Activated CD8-positive, alpha-beta memory T cell treated with anti-CD3 and anti-CD28 coated beads, Interleukin-2, amount 50 U/mL, for 4 hours (primary cell): Measurements from ENCODE around the gene CTBP1.

Experiments
- DNase-seq: peaks from one replicate; pipeline ENCODE4 v3.0.0-alpha.2; 2020

CTBP1 gene

DNA sequence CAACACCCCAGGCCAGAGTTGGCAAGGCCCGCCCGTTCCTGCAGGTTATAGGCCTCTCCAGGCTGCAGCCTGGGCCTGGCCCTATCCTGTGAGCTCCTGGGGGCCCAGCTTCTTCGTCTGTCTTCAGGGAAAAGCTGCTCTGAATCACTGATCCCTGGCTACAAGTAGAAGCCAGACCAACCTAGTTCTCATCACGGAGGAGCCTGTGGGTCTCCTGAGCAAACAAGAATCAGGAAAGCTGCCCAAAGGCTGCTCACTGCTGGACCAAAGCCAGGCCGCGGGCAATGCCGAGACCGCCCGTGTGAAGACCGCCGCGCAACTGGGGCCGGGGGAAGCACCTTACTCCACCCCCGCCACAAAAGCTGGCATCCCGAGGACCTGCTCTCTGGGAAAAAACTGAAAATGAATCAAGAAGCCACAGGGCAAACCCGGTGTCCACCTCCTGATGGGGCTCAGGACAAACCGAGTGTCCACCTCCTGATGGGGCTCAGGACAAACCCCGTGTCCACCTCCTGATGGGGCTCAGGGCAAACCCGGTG, 12.8 kb downstream of the CTBP1 start:
- peak; percentile 9 for DNase-seq

DNA sequence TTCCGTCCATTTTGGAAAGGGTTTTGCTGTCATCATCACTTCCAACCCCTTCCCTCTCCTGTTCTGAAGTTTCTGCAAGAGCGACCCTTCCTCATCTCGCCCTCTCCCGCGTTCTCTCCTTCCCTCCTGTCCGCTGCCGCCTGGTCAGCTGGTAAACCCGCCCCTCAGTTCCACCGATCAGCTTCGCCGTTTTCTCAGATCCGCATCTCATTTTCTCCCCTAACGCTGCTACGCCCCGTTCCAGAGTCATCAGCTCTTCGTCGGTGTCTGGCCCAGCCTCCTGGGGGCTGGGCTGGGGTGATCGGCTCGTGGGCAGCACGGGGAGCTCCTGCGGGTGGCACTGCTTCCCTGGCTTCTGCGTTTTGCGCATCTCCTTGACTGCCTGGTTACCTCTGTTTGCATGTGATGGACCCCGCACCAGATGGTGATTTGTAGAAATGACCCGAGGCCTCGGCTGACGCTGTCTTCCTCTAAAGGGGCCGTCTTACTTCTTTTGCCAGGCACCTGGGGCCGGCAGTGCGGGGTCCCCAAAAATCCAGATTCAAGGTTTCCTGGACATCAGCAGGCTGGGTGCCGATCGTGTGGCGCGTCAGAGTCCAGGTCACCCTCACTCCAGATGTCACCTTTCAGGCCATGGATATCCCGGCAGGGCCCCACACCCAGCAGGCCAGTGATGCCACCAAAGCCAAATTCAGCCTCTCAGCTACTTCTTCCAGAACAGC, 13.4 kb downstream of the CTBP1 start:
- no peak for DNase-seq

DNA sequence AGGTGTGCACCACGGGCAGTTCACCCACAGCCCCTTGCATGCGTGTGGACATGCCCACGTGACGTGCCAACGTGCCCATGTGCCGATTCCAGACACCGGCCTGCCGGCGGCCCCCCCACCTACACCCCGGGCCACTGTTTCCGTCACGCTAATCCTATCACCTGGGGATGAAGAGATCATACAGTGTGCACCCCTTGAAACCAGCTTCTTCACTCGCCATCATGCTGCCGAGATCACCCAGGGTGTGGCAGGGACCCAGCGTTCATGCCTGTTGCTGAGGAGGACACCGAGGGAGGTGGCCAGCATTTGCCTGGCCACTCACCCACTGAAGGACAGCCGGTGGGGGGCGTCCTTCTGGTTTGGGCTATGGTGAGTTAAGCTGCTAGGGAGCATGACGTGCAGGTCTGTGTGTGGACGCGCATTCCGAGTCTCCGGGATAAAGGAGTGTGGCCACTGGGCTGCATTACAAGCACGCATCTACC, 14.1 kb downstream of the CTBP1 start:
- no peak for DNase-seq

DNA sequence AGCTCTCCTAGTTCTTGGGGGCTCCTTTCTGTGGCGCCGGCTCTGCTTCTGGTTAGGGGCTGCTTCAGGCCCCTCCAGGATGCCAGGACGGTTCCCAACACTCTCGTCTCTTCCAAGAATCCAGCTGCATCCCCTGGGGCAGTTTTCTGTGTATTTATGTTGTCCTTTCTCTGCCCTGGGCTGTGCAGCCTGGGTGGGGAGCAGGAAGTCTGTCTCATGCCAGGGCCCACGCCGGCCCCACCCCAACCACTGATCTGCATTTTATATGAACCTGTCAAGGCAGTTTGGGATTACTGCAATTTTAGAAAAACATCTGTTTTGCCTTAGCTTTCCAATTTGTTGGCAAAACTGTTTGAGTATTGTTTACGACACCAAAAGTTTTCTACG, 14.6 kb downstream of the CTBP1 start:
- DNase-seq = no peak

DNA sequence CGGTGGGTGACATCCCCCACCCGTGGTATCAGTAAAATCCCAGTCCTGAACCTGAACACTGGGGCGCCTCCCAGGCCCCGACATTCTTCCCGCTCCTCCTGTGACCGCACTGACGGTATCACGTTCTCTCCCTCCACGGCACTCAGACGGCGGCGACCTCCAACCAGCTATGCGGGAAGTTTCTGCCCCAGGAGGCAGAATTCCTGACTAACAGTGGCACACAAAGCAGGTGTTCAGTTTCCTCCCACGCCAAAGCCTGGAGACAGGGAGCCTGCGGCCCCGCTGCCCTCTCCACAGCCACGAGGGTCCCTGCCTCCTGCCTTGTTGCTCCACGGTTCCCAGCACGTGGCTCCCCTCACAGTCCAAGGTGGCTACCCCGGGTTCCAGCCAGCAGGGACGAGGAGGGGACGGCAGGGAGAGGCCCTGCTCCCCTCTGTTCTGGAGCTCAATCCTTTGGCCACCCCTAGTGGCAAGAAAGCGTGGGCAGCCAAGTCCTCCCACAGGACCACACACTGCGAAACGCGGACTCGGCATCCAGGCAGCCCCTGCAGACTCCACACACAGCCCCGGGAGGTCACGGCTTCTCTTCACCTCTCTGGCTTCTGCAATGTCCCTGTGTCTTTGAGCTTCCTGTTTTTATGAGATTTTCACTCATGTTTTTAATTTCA, 15.2 kb downstream of the CTBP1 start:
- DNase-seq = no peak

DNA sequence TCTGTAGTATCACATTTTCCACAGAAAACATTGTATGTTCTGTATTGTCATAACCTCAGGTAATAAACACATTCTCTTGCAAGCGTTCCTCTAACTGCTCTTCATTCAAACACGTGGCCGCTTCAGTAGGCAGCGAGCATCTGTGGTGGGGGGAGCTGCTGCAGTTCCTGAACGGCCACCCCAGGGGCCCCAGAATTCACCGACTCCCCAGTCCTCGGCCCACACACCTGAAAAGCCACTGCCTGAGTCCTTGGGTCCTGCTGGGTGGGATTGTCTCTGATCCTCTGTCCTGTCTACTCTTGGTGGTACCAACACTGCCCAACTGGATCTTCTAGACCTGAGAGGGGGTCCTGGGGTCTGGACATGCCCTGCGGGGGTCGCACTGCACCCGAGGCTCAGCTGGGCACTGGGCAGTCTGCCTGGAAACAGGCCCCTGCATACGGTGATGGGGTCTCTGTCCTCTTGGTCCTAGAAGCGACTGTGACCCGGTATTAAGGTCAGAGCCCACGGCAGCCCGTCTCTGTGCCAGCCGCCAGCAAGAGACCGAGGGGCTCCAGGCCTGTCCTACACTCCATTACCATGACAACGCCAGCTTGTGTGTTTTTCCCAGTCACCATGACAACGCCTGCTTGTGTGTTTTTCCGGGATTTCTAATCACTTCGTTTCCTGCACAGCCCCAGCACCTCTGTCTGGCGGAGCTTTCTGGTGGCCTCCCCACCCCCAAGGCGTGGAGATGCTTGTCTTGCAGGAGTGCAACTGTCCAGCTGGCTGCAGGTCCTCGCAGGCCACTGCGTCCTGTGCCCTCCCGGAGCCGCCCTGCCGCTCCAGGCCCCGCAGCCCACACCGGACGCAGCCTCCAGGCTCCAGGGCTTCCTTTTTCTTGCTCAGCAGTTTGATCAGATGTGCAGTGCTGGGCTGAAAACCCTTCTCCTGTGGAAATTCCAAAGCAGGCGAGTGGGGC, 16.0 kb downstream of the CTBP1 start:
- no peak for DNase-seq

GRCh38 chr4:1231637-1232360, 17.1 kb downstream of the CTBP1 start:
- DNase-seq = no peak

DNA sequence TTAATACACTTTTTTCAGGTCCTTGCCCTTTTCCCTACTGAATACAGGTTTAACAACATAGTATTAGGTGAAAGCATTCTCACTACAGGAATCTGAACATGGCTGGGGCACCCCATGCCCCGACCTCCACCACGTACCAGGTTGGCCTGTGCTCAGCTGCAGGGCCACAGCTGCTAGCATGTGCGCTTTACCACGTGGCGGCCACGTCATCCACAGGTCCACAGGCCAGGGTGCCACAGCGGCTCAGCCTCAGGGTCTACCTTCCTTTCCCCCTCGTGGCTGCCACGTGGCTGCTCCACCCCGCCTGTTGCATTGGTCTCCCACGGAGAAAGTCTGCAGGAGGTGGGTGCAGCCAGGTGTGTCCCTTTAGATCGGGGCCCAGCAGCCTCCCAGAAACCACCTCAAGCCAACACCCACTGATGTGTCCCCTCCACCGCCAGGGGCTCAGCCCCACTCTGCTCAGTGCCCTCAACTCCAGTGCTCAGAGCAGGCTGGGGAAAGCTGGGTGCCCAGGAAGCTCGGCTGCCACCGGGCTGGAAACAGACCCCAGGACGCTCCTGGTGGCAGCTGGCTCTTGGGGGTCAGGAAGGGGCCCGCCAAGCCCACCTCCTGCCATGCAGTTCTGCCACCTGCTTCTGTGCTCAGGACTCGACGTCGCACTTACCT, 17.8 kb downstream of the CTBP1 start:
- DNase-seq = no peak

GRCh38 chr4:1230316-1230715, 18.6 kb downstream of the CTBP1 start:
- DNase-seq = no peak

GRCh38 chr4:1229117-1229849, 19.6 kb downstream of the CTBP1 start:
- DNase-seq = no peak

GRCh38 chr4:1227816-1228215, 21.1 kb downstream of the CTBP1 start:
- no peak for DNase-seq

DNA sequence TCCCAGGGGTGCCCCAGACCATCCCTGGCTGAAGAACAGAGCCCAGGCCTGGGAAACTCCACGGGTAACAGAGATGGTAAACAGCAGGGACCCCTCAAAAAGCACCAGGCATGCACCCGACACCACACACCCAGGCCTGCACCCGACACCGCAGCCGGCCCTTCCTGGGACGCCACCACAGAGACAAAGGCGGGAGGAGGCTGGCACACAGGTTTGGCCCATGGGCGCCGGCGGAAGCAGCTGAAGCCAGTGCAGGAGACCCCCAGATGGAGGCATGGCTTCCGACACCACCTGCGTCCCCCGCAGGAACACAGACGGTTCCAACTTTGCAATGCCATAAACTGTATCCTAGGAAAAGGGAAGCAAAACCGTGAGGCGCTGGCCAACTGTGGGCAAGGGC, 22.3 kb downstream of the CTBP1 start:
- no peak for DNase-seq

GRCh38 chr4:1226144-1226481, 22.8 kb downstream of the CTBP1 start:
- no peak for DNase-seq

DNA sequence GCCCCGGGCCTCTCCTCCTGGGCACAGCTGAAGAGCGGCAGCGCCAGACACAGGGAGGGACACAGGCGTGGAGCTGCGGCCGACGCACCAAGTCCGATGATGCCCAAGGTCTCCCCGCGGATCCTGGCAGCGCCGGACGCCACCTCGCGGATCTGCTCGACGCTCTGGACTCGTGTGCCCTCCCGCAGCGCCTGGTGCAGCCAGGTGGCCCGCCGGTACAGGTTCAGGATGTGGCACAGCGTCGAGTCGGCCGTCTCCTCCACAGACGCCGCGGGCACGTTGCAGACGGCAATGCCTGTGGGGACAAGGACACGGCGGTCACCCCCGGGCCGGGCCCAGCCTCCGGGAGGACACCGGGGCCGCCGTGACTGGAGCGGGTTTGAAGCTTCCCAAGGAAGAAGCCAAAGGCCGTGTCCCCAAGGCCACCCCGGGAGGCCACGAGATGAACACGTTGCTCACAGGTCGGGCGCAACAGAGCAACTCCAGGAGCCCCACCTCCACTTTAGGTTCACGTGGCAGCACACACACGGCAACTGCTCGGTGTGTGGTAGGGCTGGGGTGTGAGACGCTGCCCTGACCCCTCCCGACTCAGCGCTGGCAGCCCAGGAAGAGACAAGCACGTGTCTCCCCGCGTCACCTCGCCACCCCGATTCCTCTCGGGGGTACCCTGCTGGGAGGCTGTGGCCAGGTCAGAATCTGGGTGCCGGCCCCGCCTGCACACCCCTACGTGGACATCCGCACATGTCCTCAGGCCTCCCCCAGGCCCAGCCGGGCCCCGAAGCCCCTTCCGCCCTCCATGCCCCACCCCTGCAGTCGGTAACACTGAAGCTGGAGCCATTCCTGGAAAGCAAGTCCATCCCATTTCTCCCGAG, 23.4 kb downstream of the CTBP1 start:
- DNase-seq = no peak

DNA sequence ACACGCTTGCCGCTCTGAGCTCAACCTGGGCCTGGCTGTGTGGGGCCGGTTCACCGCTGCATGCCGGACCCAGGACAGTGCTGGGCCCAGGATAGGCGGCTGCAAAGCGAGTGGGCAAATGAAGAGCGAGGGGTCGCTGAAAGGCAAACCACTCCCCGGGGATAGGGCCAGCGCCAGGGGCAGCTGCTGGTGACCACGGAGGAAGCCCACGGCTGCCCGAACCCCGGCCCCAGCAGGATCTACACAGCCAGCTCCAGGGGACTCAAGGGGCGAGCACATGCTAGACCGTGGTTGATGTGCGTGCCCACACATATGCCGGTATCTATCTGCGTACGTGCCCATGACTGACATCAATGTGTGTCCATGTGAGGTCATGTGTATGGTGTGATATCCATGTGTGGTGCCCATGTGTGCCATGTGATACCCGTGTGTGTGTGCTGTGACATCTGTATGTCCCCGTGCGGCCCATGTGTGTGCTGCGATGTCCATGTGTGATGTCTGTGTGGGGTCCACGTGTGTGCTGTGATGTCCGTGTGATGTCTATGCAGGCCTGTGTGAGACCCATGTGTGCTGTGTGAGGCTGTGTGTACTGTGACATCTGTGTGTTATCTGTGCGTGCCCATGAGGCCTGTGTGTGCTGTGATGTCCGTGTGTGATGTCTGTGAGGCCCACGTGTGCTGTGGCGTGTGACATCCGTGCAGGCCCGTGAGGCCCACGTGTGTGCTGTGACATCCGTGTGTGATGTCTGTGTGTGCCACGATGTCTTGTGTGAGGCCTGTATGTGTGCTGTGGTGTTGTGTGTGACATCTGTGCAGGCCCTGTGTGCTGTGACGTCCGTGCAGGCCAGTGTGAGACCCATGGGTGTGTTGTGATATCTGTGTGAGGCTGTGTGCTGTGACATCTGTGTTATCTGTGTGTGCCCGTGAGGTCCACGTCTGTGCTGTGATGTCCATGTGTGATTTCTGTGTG, 24.8 kb downstream of the CTBP1 start:
- no peak for DNase-seq

- DNase-seq = no peak
Measured at GRCh38 chr4:1222938-1223690, 25.8 kb downstream of the CTBP1 start.

- no peak for DNase-seq
Measured at GRCh38 chr4:1222036-1222789, 26.7 kb downstream of the CTBP1 start.
